MCF 10A (cell line): ENCODE data around the gene MEST. TPM values are rescaled to one million over a fixed set of nuclear protein-coding genes. Genes with fewer than 3 reads are reported as not detected.
"Not testable (repeated sequence)": the region's sequence is repeated elsewhere in the genome, so short reads cannot be mapped to it uniquely, and the experiment has no call there.

Experiments
- BruUV-seq: library from RNA; stranded (reverse); fragments of 400-500 nt; replicated peaks from 2 replicates; lab custom pipeline; 2021; lab: Mats Ljungman, UMichigan
- CTCF ChIA-PET: fragments of 300-600 bp; sonication (Branson Sonifier 250); formaldehyde crosslinking; extraction: SDS; loops from one replicate; lab custom pipeline; 2021; ENCODE audit warnings: antibody characterized with exemption, inconsistent platforms; lab: Yijun Ruan, JAX
- POLR2A ChIA-PET: fragments of 300-600, 350-650 bp; sonication (Branson Sonifier 250); formaldehyde crosslinking; extraction: SDS; loops from one replicate; lab custom pipeline; 2020; ENCODE audit warnings: antibody characterized with exemption, inconsistent platforms; lab: Yijun Ruan, JAX
- DNase-seq: peaks from one replicate; pipeline ENCODE4 v3.0.0-alpha.2; 2018; ENCODE audit not compliant: unreplicated experiment
- H3K27ac Mint-ChIP-seq: one replicate; pipeline ENCODE4 v1.8.0; 2022; ENCODE audit warnings: mild to moderate bottlenecking, low read depth, mixed read lengths; ENCODE audit not compliant: unreplicated experiment
- H3K27me3 Mint-ChIP-seq: one replicate; pipeline ENCODE4 v1.8.0; 2022; ENCODE audit warnings: mixed read lengths; ENCODE audit not compliant: insufficient read depth, unreplicated experiment
- H3K36me3 Mint-ChIP-seq: one replicate; pipeline ENCODE4 v1.8.0; 2022; ENCODE audit warnings: mild to moderate bottlenecking, moderate library complexity, mixed read lengths; ENCODE audit not compliant: insufficient read depth, unreplicated experiment
- H3K4me1 Mint-ChIP-seq: one replicate; pipeline ENCODE4 v1.8.0; 2022; ENCODE audit warnings: mixed read lengths; ENCODE audit not compliant: insufficient read depth, unreplicated experiment
- H3K4me3 Mint-ChIP-seq: one replicate; pipeline ENCODE4 v1.8.0; 2022; ENCODE audit warnings: mild to moderate bottlenecking, moderate library complexity, mixed read lengths; ENCODE audit not compliant: unreplicated experiment
- H3K9me3 Mint-ChIP-seq: one replicate; pipeline ENCODE4 v1.8.0; 2022; ENCODE audit warnings: mixed read lengths; ENCODE audit not compliant: unreplicated experiment
- CTCF ChIP-seq: fragments of 200-600 bp; IDR thresholded peaks from one replicate; pipeline ENCODE4 v1.8.0; 2022; ENCODE audit warnings: antibody characterized with exemption, mild to moderate bottlenecking; ENCODE audit not compliant: unreplicated experiment
- intact Hi-C: fragments of 100-400 bp; cut with micrococcal nuclease; formaldehyde crosslinking; loops from 2 replicates; pipeline ENCODE4 v1.14.1; 2022
- total RNA-seq: library from RNA; stranded (reverse); gene quantifications from 2 replicates; pipeline ENCODE4 v1.2.3, GENCODE V29; 2022

MEST gene
- total RNA-seq, 1 experiment from 2014 or later, result 39.0 TPM

DNA sequence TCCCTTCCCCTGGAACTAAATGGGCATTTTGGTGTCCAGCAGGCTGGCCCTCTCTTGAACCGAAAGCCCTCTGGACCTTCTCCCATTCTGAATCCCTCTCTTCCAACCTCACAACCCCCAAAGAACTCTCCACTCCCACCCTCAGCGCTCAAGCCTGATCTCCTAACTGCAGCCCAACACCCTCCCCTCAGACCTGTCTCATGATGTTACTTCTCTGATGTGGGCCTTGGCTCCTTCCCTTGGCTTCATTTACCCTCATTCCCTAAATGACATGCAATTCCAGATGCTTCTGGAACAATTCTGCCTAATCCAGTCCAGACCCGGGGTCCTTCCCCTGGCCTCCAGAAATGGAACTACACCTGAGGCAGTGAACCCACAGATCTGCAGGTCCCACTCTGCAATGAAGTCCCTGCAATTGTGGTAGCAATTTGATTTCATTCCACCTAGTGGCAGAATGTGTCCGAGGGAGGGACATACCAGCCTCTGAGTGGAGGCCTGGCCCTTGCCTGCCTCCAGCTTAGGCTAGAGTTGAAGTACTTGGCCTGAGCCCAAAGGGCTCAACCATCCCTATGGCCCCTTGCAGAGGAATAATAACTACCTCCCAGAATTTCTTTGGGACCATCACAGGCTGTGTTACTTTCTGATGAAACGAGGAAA, 47.0 kb upstream of the MEST start:
- no peak for TF ChIP-seq CTCF
- H3K4me1 Mint-ChIP-seq, result peaks cover 6% of the 10 kb centered on the region
- no peak overlapping the region for H3K27ac Mint-ChIP-seq
- H3K9me3 Mint-ChIP-seq, result peaks cover 8% of the 10 kb centered on the region
- ChIA-PET POLR2A (interaction anchor here (0.6 kb wide), 1 partner anchor 664 kb away, joined by 3 read pairs; no protein-coding TSS in a partner anchor), CTCF (interaction anchor here (0.6 kb wide), 1 partner anchor 39 kb away, joined by 3 read pairs; no protein-coding TSS in a partner anchor)
- intact Hi-C loops, result no loop called here
- no peak for DNase-seq
- no peak overlapping the region for H3K4me3 Mint-ChIP-seq
- BruUV-seq, result no TSS peak
- no peaks in the 10 kb centered on the region for H3K36me3 Mint-ChIP-seq
- H3K27me3 Mint-ChIP-seq, result no peaks in the 10 kb centered on the region

DNA sequence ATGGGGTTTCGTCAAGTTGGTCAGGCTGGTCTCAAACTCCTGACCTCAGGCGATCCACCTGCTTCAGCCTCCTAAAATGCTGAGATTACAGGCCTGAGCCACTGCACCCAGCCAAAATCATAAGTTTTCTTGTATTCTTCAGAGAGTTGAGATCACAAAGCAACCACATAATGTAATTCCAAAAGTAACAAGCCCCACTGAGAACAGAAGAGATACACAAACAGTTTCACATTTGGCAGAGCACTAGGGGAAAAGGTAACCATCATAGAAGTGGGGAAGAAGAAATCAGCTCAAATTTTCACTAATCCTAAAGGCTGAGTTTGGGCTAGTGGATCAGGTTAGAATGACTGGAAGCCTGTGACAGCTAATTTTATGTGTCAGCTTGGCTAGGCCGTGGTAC, 45.6 kb upstream of the MEST start:
- no peak for DNase-seq
- intact Hi-C loops, result no loop called here
- Mint-ChIP-seq H3K4me3 (no peak overlapping the region), H3K36me3 (no peaks in the 10 kb centered on the region), H3K27me3 (no peaks in the 10 kb centered on the region), H3K4me1 (peaks cover 6% of the 10 kb centered on the region), H3K9me3 (peaks cover 8% of the 10 kb centered on the region), H3K27ac (no peak overlapping the region)
- ChIA-PET POLR2A (no interaction called here), CTCF (interaction anchor here (0.7 kb wide), 1 partner anchor 121 kb away, joined by 3 read pairs; no protein-coding TSS in a partner anchor)
- BruUV-seq, result no TSS peak
- TF ChIP-seq CTCF, result no peak

- DNase-seq, H3K4me3 Mint-ChIP-seq, POLR2A ChIA-PET, H3K9me3 Mint-ChIP-seq, H3K27me3 Mint-ChIP-seq, BruUV-seq, H3K27ac Mint-ChIP-seq, H3K36me3 Mint-ChIP-seq, intact Hi-C loops, H3K4me1 Mint-ChIP-seq: not testable (repeated sequence)
- CTCF ChIA-PET, result interaction anchor here (0.7 kb wide), 1 partner anchor 8 kb away, joined by 5 read pairs; no protein-coding TSS in a partner anchor
Measured at GRCh38 chr7:130451344-130451743, 40.5 kb upstream of the MEST start.

DNA sequence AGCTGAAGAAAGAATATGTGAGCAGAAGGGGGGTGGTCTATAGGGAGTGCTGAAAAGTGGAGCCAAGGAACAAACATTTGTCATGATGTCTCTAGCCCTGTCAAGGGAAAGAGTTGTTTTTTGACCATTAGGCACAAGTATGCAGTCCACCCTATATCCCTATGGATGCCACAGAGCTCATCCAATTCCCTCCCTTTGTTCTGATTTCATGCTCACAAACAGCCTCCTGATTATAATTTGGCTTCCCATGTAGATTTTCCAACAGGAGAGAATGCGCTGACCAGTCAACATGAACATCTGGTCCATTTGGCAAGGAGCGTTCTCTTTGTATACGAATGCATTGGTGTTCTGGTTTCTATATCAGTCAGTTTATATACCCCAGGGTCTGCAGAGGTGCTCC, 38.9 kb upstream of the MEST start:
- Mint-ChIP-seq H3K36me3 (no peaks in the 10 kb centered on the region), H3K9me3 (peaks cover 7% of the 10 kb centered on the region), H3K4me1 (peaks cover 6% of the 10 kb centered on the region), H3K4me3 (no peak overlapping the region), H3K27me3 (no peaks in the 10 kb centered on the region), H3K27ac (no peak overlapping the region)
- intact Hi-C loops, result no loop called here
- no peak for TF ChIP-seq CTCF
- ChIA-PET CTCF (no interaction called here), POLR2A (no interaction called here)
- BruUV-seq, result no TSS peak
- DNase-seq, result no peak
